SU-DHL-6 (cell line): ENCODE data around the gene FSIP1.

Source experiments
- H2AFZ ChIP-seq: fragments of 200-600 bp; sonication (generic); 2 replicates; pipeline ENCODE4 v1.6.1; 2014; ENCODE audit warnings: low read depth, mild to moderate bottlenecking, moderate library complexity, mixed read lengths, antibody characterized with exemption, low read length; ENCODE audit not compliant: severe bottlenecking
- H3F3A ChIP-seq: fragments of 200-600 bp; shearing (Covaris generic); 2 replicates; pipeline ENCODE4 v1.6.0; 2016; ENCODE audit warnings: antibody characterized with exemption, mild to moderate bottlenecking; ENCODE audit not compliant: insufficient read depth
- H3K27ac ChIP-seq: fragments of 200-600 bp; sonication (generic); 2 replicates; pipeline ENCODE4 v1.5.1; 2016; ENCODE audit warnings: low read depth, mild to moderate bottlenecking, low read length, moderate library complexity, mixed read lengths
- H3K27me3 ChIP-seq: fragments of 200-600 bp; sonication (generic), shearing (Covaris generic); 2 replicates; pipeline ENCODE4 v1.6.0; 2014; ENCODE audit warnings: mild to moderate bottlenecking, low read length
- H3K36me3 ChIP-seq: fragments of 200-600 bp; sonication (generic); 2 replicates; pipeline ENCODE4 v1.6.1; 2014; ENCODE audit warnings: mild to moderate bottlenecking, low read length, mixed read lengths
- H3K4me2 ChIP-seq: fragments of 300-600, 200-600 bp; shearing (Covaris generic), sonication (generic); 2 replicates; pipeline ENCODE4 v1.6.0; 2014; ENCODE audit warnings: low read length, low read depth, mild to moderate bottlenecking; ENCODE audit not compliant: poor library complexity, severe bottlenecking
- H3K4me3 ChIP-seq: fragments of 200-600 bp; sonication (generic); 2 replicates; pipeline ENCODE4 v1.5.1; 2014; ENCODE audit warnings: antibody characterized with exemption, low read length, mild to moderate bottlenecking, mixed read lengths; ENCODE audit not compliant: insufficient read depth, poor library complexity, severe bottlenecking
- H3K79me2 ChIP-seq: fragments of 200-600 bp; sonication (generic); 2 replicates; pipeline ENCODE4 v1.6.1; 2014; ENCODE audit warnings: mild to moderate bottlenecking, low read length, moderate library complexity; ENCODE audit not compliant: insufficient read depth
- H3K9ac ChIP-seq: fragments of 200-600 bp; sonication (generic); 2 replicates; pipeline ENCODE4 v1.7.0; 2014; ENCODE audit warnings: mild to moderate bottlenecking, low read length
- H3K9me2 ChIP-seq: fragments of 200-600 bp; sonication (generic); replicated peaks from 2 replicates; pipeline ENCODE4 v1.6.1; 2014; ENCODE audit warnings: low read length; ENCODE audit not compliant: insufficient read depth
- H3K9me3 ChIP-seq: fragments of 200-600 bp; sonication (generic); 2 replicates; pipeline ENCODE4 v1.6.1; 2014; ENCODE audit warnings: low read length, mixed read lengths; ENCODE audit not compliant: insufficient read depth
- H4K20me1 ChIP-seq: fragments of 200-600 bp; sonication (generic); 2 replicates; pipeline ENCODE4 v1.6.1; 2014; ENCODE audit warnings: low read depth, mild to moderate bottlenecking, antibody characterized with exemption, low read length, moderate library complexity, mixed read lengths
- CTCF ChIP-seq: fragments of 200-600 bp; sonication (generic); IDR thresholded peaks from one replicate; pipeline ENCODE4 v1.5.1; 2017; ENCODE audit warnings: antibody characterized with exemption, mild to moderate bottlenecking, low read length, moderate library complexity; ENCODE audit not compliant: insufficient read depth, poor library complexity, severe bottlenecking
- EZH2phosphoT487 ChIP-seq: fragments of 200-600 bp; sonication (generic), shearing (Covaris generic); conservative IDR thresholded peaks from 2 replicates; pipeline ENCODE4 v1.6.1; 2018; ENCODE audit warnings: mild to moderate bottlenecking, antibody characterized with exemption, low read length, moderate library complexity, mixed read lengths

The FSIP1 gene

DNA sequence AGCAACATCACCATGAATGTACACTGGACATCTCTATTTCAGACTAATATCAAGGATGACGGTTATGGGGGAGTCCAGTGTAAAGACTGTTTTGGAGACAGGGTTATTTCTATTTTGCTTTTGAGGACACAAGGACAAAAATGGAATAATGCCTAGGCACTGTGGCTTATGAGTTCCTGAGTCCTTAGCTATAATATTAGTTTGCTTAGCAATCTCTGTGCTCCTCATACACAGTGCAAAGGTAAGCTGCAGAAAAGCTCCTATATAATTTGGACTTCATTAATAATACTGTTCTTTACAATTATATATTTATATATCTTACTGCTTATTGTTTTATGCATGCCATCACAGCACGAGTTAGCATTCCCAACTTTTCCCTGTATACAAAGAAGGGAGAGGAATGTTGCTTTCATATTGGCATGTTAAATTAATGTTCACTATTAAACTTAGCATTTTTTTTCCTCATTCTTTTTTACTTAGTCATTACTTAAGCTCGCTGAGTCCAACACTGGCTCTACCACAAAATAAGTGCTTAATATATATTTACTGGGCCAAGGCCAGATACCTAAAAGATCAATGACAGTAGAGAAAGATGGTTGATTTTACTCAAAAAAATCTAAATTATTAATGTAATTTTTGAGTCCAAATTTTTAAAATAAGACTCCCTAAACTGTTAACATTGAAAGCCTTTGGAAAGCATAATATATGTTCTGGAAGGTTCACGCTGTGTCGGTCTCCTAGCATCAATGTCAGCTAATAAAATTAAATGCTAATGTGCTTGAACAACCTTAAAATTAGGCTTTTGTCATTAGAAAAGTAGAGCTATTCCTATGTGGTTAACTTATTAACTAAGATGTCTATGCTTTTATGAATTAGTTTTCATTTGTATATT, 187.9 kb downstream of the FSIP1 start:
- no peaks in the 10 kb centered on the region for H3K36me3 ChIP-seq

GRCh38 chr15:39593656-39594445, 188.8 kb downstream of the FSIP1 start:
- H3K4me3 ChIP-seq, result no peak overlapping the region
- H3K4me2 ChIP-seq, result no peak overlapping the region
- no peaks in the 10 kb centered on the region for H3K9me2 ChIP-seq
- no peak overlapping the region for H3K9ac ChIP-seq
- no peaks in the 10 kb centered on the region for H3K9me3 ChIP-seq
- TF ChIP-seq CTCF (no peak), EZH2phosphoT487 (no peak)
- no peak overlapping the region for H2AFZ ChIP-seq
- H3F3A ChIP-seq, result no peaks in the 10 kb centered on the region
- H3K27ac ChIP-seq, result no peak overlapping the region
- no peaks in the 10 kb centered on the region for H4K20me1 ChIP-seq
- no peaks in the 10 kb centered on the region for H3K27me3 ChIP-seq
- no peaks in the 10 kb centered on the region for H3K36me3 ChIP-seq
- no peaks in the 10 kb centered on the region for H3K79me2 ChIP-seq

More for the DNA sequence above, 187.9 kb downstream of the FSIP1 start:
- H3K27me3 ChIP-seq, result no peaks in the 10 kb centered on the region
- H3F3A ChIP-seq, result no peaks in the 10 kb centered on the region
- no peaks in the 10 kb centered on the region for H3K79me2 ChIP-seq
- H3K4me2 ChIP-seq, result no peak overlapping the region
- no peak overlapping the region for H2AFZ ChIP-seq
- H3K4me3 ChIP-seq, result no peak overlapping the region
- no peaks in the 10 kb centered on the region for H4K20me1 ChIP-seq
- H3K9ac ChIP-seq, result no peak overlapping the region
- H3K9me3 ChIP-seq, result no peaks in the 10 kb centered on the region
- no peaks in the 10 kb centered on the region for H3K9me2 ChIP-seq
- H3K27ac ChIP-seq, result no peak overlapping the region
- no peak for TF ChIP-seq CTCF
- no peak for TF ChIP-seq EZH2phosphoT487

GRCh38 chr15:39593071-39593655, 189.5 kb downstream of the FSIP1 start:
- Histone ChIP-seq H3K9me3 (no peaks in the 10 kb centered on the region), H3K9ac (no peak overlapping the region), H3K27ac (no peak overlapping the region), H3K27me3 (no peaks in the 10 kb centered on the region), H3K9me2 (no peaks in the 10 kb centered on the region), H4K20me1 (no peaks in the 10 kb centered on the region), H2AFZ (no peak overlapping the region), H3F3A (no peaks in the 10 kb centered on the region), H3K4me2 (no peak overlapping the region), H3K4me3 (no peak overlapping the region), H3K36me3 (no peaks in the 10 kb centered on the region), H3K79me2 (no peaks in the 10 kb centered on the region)
- no peak for TF ChIP-seq CTCF
- TF ChIP-seq EZH2phosphoT487, result no peak
